HG02970 (cell line): ENCODE measurements around the gene MCEMP1.
A peak's percentile ranks its signal among the peaks of the same experiment; 100 is the strongest.

ENCODE experiments used
- ATAC-seq: cut with Tn5 transposase; IDR thresholded peaks from one replicate; pipeline ENCODE4 v1.9.1; 2021; ENCODE audit warnings: mild to moderate bottlenecking, moderate library complexity, moderate number of reproducible peaks; ENCODE audit not compliant: unreplicated experiment, low FRiP score

Gene MCEMP1

DNA sequence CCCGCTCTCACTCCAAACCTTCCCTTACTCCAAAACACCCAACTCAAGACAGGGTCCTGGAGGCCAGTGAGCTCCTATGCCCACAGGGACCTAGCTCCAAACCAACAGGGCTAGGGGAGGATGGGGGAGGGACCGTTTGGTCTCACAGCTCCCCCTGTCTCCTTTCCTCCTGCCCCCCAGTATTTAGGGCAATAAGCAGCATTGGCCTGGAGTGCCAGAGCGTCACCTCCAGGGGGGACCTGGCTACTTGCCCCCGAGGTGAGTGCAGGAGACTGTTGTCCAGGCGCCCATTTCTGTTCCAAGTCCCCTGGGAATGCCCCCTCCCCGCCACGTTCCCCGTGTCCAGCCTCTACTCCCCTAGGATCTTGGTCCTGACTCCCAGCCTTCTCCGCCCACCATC lies 7.2 kb upstream of the MCEMP1 start:
- no peak for ATAC-seq

DNA sequence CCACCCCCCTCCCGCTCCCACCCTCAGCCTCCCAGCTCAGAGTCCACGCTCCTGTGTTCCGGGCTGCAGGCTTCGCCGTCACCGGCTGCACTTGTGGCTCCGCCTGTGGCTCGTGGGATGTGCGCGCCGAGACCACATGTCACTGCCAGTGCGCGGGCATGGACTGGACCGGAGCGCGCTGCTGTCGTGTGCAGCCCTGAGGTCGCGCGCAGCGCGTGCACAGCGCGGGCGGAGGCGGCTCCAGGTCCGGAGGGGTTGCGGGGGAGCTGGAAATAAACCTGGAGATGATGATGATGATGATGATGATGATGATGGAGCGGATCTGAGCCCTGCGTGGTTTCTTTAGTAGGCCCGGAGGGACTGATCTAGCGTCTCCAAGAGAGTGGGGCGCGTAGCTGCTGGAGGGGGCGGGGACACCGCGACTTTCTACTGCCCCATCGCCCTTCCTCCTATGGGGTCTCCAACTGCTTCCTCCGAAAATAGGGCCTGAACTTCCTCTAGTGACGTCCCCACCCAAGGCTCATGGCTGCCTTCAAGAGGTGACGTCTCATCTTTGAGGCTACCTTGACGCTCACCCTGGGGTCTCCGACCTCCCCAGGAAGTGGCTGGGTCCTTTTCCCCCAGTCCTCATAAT lies 6.6 kb upstream of the MCEMP1 start:
- no peak for ATAC-seq

DNA sequence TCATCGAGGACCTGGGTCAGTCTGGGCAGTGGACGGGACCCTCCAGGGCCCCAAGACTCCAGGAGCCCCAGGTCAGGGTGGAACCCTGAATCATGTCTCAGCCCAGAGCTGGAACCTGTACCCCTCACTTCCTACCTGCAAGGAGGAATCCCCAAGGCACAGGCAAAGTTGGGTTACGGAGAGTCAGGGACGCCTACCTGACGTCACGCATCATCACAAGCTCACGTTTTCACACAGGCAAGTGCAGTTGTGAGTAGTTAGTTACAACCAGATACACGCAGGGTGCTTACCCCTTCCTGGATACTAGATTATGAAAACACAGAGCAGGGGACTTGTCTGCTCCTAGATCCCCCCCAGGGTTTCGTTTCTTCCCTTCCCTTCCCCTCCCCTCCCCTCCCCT lies 6.1 kb upstream of the MCEMP1 start:
- ATAC-seq: no peak

DNA sequence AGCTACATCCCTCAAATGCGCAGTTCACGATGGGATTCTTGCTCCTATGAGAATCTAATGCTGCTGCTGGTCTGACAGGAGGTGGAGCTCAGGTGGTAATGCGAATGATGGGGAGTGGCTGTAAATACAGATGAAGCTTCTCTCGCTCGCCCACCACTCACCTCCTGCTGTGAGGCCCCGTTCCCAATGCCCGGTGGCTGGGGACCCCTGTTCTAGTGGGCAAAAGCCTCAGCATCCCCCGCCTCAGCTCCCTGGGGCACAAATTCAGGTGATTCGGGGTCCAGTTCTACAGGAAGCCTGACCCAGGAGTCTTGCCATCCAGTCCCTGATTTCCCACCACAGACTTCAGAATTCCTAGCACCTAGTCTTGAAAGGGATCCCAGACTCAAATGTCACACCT lies 4.4 kb upstream of the MCEMP1 start:
- ATAC-seq: no peak

DNA sequence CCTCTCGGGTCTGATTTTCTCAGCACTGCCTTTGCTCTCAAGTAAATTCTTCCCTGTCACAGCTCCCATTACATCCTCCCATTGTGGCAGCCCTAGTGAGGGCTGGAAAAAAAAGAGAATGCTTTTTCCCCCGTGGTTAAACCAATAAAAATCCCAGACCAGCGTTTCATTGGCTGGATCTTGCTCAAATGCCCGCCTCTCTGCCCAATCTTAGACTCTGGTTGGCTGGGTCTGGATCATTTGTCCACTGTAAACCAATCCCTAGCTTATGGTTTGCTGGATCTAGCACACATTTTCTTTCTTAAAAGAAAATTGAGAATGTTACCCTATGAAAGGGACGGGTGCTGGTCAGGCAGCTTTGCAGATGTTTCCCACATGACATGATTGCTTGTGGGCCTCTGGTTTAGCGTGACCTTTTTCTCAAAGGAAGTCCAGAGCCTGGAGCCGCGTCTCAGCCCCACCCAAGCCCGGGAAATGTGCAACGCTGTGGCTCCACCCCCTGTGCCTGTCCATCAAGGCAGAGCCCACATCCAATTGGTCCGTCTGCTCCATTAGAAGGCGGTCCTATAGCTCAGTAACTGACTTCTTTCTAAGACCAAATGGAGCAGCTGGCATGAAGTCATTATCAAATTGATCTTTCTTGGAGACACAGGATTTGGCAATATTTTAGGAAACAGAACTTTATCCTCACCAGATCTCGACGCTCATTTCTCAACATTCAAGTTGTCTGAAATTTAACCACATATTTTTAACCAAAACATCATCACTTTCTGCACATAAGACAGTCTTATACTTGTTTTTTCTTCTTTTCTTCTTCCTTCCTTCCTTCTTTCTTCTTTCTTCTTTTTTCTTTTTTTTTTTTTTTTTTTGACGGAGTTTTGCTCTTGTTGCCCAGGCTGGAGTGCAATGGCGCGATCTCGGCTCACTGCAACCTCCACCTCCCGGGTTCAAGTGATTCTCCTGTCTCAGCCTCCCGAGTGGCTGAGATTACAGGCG lies 2.6 kb upstream of the MCEMP1 start:
- ATAC-seq: no peak

DNA sequence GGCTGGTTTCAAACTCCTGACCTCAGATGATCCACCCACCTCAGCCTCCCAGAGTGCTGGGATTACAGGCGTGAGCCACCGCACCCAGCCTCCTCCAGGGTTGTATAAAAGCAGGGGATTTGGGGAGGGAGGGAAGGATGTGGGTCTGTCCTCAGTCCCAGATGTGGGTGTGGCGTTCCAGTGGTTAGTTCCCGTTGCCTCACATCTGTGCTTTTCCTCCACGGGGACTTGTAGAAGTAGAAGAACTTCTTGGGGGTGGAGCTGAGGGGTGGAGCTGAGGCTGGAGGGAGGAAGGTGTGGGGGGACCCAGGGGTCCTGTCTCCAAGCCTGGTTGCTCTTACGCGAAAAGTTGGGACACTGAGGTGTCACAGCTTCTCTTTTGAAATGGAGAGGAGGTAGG lies 514 bp upstream of the MCEMP1 start:
- no peak for ATAC-seq

DNA sequence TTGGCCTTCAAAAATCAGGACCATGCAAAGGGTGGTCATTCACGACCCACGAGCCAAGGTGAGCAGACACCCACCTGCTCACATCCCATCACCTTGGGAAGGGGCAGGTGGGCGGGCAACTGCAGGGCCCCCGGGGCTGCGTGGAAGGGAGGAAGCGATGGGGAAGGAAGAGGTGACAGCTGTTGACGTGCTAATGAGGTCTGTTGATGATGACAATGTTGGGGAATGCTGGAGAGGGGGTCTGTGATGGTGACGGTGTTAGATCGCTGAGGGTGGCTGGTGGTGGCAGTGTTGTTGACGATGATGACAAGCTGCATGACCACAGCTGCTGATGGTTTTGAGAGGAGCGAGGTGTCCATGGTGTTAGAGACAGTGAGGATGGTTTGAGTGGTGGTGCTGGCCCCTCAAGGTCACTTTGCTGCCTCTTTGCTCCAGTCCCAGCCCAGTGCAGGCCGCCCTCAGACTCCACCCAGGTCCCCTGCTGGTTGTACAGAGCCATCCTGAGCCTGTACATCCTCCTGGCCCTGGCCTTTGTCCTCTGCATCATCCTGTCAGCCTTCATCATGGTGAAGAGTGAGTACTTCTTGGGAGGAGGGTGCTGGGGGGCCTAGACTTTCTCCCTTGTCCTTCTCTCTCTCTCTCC lies 900 bp downstream of the MCEMP1 start:
- no peak for ATAC-seq

DNA sequence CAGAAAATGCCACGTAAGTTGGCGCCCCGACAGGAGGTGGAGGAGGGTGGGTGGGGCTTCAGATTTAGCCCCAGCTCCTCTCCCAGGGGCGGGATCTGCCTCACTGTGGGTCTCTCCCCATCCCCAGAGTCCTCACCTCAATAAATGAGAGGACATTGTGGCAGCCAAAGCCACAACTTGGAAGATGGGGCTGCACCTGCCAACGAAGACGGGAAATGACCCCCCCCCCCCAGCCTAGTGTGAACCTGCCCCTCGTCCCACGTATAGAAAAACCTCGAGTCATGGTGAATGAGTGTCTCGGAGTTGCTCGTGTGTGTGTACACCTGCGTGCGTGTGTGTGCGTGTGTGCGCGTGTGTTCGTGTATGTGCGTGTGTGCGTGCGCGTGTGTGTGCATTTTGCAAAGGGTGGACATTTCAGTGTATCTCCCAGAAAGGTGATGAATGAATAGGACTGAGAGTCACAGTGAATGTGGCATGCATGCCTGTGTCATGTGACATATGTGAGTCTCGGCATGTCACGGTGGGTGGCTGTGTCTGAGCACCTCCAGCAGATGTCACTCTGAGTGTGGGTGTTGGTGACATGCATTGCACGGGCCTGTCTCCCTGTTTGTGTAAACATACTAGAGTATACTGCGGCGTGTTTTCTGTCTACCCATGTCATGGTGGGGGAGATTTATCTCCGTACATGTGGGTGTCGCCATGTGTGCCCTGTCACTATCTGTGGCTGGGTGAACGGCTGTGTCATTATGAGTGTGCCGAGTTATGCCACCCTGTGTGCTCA lies 2.3 kb downstream of the MCEMP1 start:
- ATAC-seq: no peak

DNA sequence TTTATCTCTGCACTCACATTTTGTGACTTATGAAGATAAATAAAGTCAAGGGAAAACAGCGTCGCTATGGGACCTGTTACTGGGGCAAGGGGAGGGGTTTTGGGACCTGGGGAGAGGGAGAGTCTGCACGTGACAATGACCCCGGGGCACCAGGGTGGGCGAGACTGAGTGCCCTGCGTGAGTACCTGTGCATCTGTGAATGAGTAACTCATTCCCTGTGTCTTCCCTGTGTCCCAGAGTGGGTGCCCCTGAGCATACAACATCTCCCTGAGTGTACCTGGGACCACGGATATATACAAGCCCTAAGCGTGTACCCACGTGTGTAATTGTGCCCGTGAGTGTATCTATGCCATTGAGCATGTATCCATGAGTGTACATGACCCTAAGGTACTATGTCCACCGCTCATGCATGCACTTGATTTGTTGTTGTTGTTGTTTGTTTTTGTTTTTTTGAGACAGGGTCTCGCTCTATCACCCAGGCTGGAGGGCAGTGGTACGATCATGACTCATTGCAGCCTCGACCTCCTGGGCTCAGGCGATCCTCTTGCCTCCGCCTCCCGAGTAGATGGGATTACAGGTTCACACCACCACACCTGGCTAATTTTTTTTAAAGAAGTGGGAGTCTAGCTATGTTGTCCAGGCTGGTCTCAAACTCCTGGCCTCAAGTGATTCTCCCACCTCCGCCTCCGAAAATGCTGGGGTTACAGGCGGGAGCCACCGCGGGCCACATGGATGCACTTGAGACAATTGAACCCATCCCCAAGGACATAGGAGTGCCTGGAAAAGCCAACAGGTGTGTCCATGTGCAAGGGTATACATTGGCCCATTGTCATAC lies 3.1 kb downstream of the MCEMP1 start:
- ATAC-seq: no peak

DNA sequence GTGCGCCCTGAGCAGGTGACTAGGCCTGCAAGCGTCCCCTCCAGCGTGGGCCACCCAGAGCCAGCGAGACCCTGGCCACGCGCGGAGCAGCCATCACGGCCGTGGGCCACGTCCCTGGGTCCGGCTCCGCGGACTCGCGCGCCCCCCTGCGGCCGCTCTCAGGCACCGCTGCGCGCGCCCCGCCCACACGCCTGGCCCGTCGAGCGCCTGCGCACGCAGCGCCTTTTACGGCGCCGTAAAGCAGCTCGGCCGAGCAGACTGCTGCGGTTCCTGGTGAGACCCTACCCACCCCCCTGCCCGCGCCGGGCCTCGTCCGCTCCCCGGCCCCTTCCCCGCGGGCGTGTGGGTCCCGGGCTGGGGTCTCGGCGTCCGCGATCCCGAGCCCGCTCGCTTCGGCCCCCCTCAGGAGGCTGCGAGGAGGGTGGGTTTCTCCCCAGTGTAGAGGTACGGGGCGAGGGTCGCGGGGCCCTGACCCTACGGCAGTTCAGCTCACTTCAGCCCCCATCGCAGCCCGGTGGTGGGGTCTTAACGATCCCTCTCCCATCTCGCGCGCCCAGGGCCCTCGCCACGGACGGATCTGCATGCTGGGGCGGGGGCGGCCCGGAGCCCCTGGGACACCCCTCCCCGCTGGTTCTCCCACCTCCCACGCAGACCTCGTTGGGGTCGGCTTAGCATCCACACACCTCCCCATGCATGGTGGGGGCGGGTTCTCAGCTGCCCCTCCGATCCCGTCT lies 3.9 kb downstream of the MCEMP1 start, which contains the start of gene TRAPPC5:
Gene TRAPPC5 (plus strand): TSS at position 228 of the 734 bp plus-strand sequence. CDS start 1,421 bp downstream, outside the sequence.
- ATAC-seq: peak; percentile 37

DNA sequence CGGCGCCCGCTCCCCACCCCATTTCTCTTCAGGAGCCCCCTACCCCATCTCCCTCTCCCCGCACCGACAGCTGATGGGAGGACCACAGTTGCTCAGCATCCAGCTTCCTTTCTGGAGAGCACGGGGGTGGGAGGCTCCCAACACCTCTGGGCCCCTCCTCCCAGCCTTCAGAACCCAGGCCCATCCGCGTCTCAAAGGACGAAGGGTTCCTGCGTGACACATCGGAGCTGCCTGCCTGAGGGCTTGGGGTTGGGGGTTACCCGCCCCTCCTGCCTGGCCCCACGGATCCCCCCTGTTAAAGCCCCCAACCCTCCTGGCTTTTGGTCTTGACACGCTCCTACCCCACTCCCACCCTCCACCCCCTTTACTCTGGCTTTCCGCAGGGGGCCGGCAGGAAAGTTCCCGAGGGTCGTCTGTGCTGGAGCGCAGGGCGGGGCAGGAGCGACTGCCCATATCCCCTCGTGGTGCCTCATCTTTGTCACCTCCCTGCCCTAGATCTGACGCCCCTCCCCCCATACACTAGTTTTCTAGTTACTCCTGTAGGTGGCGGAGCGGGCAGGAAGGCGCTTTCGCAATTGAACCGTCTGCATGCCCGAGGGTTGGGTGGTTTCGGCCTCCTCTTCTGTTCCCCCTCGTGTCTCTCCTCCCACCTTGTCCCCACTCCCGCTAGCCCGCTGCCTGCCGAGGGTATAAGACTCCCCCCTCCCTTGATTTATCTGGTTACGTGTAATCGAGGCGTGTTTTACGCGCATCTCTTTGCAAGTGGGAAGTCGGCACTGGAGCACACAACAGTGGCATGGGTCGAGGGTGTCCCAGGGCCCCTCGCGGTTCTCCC lies 4.7 kb downstream of the MCEMP1 start:
- peak; percentile 31 for ATAC-seq

DNA sequence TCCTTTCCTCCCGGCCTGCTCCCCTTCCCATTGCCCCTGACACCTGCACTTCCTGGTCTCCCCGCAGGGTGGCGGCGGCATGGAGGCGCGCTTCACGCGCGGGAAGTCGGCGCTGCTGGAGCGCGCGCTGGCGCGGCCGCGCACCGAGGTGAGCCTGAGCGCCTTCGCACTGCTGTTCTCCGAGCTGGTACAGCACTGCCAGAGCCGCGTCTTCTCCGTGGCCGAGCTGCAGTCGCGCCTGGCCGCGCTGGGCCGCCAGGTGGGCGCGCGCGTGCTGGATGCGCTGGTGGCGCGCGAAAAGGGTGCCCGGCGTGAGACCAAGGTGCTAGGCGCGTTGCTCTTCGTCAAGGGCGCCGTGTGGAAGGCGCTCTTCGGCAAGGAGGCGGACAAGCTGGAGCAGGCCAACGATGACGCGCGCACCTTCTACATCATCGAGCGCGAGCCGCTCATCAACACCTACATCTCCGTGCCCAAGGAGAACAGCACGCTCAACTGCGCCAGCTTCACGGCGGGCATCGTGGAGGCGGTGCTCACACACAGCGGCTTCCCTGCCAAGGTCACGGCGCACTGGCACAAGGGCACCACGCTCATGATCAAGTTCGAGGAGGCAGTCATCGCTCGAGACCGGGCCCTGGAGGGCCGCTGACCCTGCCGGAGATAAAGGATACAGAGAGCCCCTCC lies 5.4 kb downstream of the MCEMP1 start:
- no peak for ATAC-seq

DNA sequence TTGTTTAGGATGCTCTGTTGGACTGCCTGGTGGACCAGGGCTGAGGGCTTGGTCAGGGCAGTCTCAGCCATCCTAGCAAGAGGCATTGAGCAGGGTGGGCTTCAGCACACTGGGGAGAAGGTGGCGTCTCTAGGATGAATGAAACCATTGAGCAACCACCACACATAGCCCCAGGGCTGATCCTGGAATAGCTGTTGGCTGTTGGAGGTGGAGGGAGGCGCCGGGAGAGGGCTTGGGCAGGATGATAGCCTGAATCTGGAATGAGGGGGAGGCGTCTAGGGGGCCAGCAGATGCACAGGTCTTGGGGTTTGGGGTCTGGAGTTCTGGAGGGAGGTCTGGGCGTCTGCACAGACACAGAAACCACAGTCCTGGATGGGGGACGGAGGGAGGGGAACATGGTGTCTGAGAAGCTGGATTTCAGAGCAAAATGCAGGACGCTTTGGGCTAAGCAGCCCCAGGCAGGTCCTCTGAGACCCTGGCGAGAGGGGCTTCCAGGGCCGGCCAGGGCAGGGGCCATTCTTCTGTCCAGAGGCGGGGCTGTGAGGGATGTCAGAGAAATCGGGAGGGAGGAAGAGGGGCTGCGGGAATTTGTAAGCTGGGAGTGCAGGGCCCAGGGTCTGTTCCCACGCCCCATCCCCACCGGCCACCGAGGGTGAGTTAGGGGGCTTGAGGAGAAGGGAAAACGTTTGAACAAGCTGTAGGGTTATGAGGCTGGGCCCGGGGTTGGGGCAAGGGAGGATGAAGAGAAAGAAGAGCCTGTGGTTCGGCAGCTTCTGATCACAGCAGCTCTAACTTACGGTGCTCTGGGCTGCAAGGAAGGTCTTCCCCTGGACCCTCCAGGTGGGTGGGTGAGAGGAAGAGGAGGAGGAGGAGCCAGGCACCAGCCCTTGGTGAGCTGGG lies 8.9 kb downstream of the MCEMP1 start:
- no peak for ATAC-seq

DNA sequence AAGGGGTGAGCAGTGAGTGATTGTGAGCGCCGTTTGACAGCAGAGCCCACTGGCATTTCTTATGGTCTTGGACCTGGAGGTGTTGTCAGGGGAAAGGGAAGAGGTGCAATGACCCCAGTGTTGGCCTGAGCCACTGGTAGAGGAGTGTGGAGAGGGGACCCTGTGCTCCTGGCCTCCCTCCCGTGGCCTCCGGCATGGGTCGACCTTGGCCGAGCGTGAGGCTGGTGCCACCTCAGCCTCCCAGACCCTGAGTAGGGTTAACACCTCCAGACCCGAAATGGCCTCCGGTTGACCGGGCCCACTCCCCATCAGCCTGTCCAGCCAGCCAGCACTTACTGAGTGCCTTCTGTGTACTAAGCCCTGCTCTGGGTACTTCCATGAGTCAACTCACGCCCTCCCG lies 10.3 kb downstream of the MCEMP1 start:
- no peak for ATAC-seq

DNA sequence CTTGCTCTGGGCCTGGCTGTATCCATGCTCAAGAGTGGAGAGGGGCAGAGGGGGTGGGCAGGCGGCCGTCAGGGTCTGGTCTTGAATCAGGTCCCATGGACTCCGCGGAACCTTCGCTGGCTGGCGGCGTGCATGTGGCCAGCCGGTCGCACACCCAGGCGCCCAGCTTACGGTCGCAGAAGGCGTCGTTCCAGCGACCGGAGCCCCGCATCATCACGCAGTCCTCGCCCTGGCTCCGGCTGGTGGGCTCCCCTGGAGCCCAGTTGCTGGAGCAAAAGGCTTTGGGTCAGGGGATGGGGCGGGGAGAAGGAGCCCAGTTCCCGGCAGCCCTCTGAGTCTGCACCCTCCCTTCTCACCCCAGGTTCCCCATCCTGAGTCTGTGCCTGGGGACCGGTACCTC lies 12.3 kb downstream of the MCEMP1 start:
- ATAC-seq: no peak

DNA sequence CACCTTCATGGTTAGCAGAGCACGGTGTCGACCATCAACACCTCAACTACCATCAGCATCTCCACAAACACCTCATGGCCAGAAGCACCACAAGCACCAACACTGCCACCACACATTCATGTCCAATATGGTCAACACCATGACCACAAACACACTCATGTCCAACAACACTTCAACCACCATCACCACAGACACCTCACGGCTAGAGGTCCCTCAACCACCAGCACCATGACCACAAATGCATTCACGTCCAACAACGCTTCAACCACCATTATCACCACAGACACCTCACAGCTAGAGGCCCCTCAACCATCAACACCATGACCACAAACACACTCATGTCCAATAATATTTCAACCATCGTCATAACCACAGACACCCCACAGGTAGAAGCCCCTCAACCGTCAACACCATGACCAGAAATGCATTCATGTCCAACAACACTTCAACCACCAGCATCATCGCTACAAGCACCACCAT lies 13.9 kb downstream of the MCEMP1 start:
- no peak for ATAC-seq
